Endodermal cell (in vitro differentiated cells): ENCODE measurements around the gene RALGPS2. TPM values are rescaled to one million over a fixed set of nuclear protein-coding genes. Genes with fewer than 3 reads are reported as not detected.

ENCODE experiments used
- DNase-seq: peaks from one replicate; pipeline ENCODE4 v3.0.0-alpha.2; 2017
- H3K27ac ChIP-seq: 2 replicates; pipeline ENCODE4 v1.5.1; 2013; ENCODE audit warnings: mild to moderate bottlenecking, low read depth, low read length, moderate library complexity
- H3K27me3 ChIP-seq: 2 replicates; pipeline ENCODE4 v1.6.1; 2013; ENCODE audit warnings: mild to moderate bottlenecking, low read length, moderate library complexity; ENCODE audit not compliant: insufficient read depth, control insufficient read depth, poor library complexity, severe bottlenecking
- H3K36me3 ChIP-seq: 2 replicates; pipeline ENCODE4 v1.7.0; 2013; ENCODE audit warnings: mild to moderate bottlenecking, low read length, moderate library complexity; ENCODE audit not compliant: control insufficient read depth, insufficient read depth
- H3K4me1 ChIP-seq: one replicate; pipeline ENCODE4 v1.7.0; 2013; ENCODE audit warnings: low read length; ENCODE audit not compliant: control insufficient read depth, insufficient read depth
- H3K4me3 ChIP-seq: 2 replicates; pipeline ENCODE4 v1.5.1; 2013; ENCODE audit warnings: mild to moderate bottlenecking, low read length, moderate library complexity
- H3K9ac ChIP-seq: 2 replicates; pipeline ENCODE4 v1.6.1; 2013; ENCODE audit warnings: mild to moderate bottlenecking, low read length, moderate library complexity; ENCODE audit not compliant: poor library complexity, severe bottlenecking; ENCODE audit errors: extremely low read depth
- H3K9me3 ChIP-seq: 2 replicates; pipeline ENCODE4 v1.6.1; 2013; ENCODE audit warnings: mild to moderate bottlenecking, low read length, moderate library complexity; ENCODE audit not compliant: control insufficient read depth
- H3K27ac Mint-ChIP-seq: 2 replicates; pipeline ENCODE4 v1.8.0; 2020; ENCODE audit warnings: mixed read lengths
- H3K27me3 Mint-ChIP-seq: 2 replicates; pipeline ENCODE4 v1.8.0; 2021; ENCODE audit warnings: mild to moderate bottlenecking, mixed read lengths; ENCODE audit not compliant: insufficient read depth
- H3K36me3 Mint-ChIP-seq: 2 replicates; pipeline ENCODE4 v1.8.0; 2020; ENCODE audit warnings: low read depth, mixed read lengths
- H3K4me1 Mint-ChIP-seq: 2 replicates; pipeline ENCODE4 v1.8.0; 2020; ENCODE audit warnings: mixed read lengths
- H3K4me3 Mint-ChIP-seq: 2 replicates; pipeline ENCODE4 v1.8.0; 2020; ENCODE audit warnings: mild to moderate bottlenecking, moderate library complexity, mixed read lengths
- H3K9me3 Mint-ChIP-seq: 2 replicates; pipeline ENCODE4 v1.8.0; 2020; ENCODE audit warnings: mild to moderate bottlenecking, mixed read lengths
- WGBS, 2 experiments: methylation state at CpG; one replicate each; pipeline versions ENCODE4 v1.1.5 to v1.1.7; 2013; ENCODE audit warnings: missing lambda C conversion rate in 2 of 2, mixed read lengths in 1 of 2; ENCODE audit not compliant: insufficient coverage in 1 of 2, insufficient read length in 1 of 2; 5-methylcytosine and 5-hydroxymethylcytosine counted together
- total RNA-seq, 2 donors: library from RNA; stranded (reverse); fragmentation: NEBNext Ultra II Directional in 1 of 2; extraction: Animal tissue kit (Norgen Biotek cat#: 25700) in 1 of 2; gene quantifications; 2 replicates in 1 of 2; 3 replicates in 1 of 2; pipeline ENCODE4 v1.2.1, GENCODE V29; 2021
- TF ChIP-seq, protein P1 (sequence below): fragments of 200-600 bp; sonication (generic); conservative IDR thresholded peaks from 2 replicates; pipeline ENCODE4 v1.5.0; 2021; ENCODE audit warnings: antibody characterized with exemption, mild to moderate bottlenecking

The RALGPS2 gene
- total RNA-seq, 2 donors from 2014 or later: 56.6 to 73.1 TPM

DNA sequence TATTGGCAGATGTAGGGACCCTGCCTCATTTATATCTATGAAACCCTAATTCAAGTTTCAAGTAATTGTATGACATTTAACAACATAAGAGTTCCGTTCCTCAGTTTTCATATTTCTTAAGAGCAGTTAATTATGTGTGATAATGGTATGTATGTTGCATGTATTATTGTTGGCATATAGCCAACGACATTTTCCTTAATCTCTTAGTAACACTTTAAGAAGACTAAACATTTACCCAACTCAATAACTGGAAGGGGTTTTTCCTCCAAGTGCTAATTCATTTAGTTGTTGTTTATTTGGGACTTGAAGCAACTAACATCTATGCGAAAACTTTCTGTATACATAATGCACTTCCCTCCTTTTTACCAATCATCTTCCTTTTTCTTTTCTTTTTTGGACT is 1.5 kb upstream of the RALGPS2 start:
- no peak overlapping the region for H3K4me3 ChIP-seq
- H3K27ac ChIP-seq: no peak overlapping the region
- Mint-ChIP-seq H3K4me1 (peaks cover 27% of the 10 kb centered on the region), H3K27ac (no peak overlapping the region), H3K27me3 (no peaks in the 10 kb centered on the region), H3K9me3 (no peaks in the 10 kb centered on the region), H3K4me3 (no peak overlapping the region), H3K36me3 (peaks cover 1% of the 10 kb centered on the region)
- H3K9me3 ChIP-seq: no peaks in the 10 kb centered on the region
- TF ChIP-seq, protein P1, sequence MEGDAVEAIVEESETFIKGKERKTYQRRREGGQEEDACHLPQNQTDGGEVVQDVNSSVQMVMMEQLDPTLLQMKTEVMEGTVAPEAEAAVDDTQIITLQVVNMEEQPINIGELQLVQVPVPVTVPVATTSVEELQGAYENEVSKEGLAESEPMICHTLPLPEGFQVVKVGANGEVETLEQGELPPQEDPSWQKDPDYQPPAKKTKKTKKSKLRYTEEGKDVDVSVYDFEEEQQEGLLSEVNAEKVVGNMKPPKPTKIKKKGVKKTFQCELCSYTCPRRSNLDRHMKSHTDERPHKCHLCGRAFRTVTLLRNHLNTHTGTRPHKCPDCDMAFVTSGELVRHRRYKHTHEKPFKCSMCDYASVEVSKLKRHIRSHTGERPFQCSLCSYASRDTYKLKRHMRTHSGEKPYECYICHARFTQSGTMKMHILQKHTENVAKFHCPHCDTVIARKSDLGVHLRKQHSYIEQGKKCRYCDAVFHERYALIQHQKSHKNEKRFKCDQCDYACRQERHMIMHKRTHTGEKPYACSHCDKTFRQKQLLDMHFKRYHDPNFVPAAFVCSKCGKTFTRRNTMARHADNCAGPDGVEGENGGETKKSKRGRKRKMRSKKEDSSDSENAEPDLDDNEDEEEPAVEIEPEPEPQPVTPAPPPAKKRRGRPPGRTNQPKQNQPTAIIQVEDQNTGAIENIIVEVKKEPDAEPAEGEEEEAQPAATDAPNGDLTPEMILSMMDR: no peak
- no peak for DNase-seq
- no peaks in the 10 kb centered on the region for H3K4me1 ChIP-seq
- WGBS, 2 experiments: 100% methylated on average over 2 of the region's 3 CpGs; no CpG with 5 or more reads in 1 of the 2 experiments
- peaks cover under 1% of the 10 kb centered on the region for H3K36me3 ChIP-seq
- peaks cover 9% of the 10 kb centered on the region for H3K27me3 ChIP-seq
- no peak overlapping the region for H3K9ac ChIP-seq

DNA sequence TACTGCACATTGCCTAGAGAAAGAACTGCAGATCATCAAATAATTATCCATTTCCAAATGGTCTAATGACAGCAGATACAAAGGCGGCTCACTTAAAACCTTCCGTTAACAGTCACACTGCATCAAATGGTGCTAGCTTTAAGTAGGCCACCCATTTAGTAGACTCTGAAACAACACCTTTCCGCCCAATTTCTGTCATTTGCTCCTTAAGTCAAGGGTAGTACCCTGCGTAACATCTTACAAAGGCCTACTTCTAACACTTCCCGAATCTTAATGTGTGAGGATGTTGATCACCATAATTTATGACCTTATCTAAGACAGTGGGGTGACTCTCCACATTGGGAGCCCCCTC is 692 bp upstream of the RALGPS2 start:
- H3K27ac Mint-ChIP-seq: peak overlapping the region; percentile 83
- H3K27me3 ChIP-seq: peaks cover 9% of the 10 kb centered on the region
- H3K36me3 Mint-ChIP-seq: peaks cover 9% of the 10 kb centered on the region
- peaks cover 3% of the 10 kb centered on the region for H3K9me3 Mint-ChIP-seq
- TF ChIP-seq, protein P1: no peak
- H3K4me1 ChIP-seq: no peaks in the 10 kb centered on the region
- peak overlapping the region; percentile 75 for H3K4me3 ChIP-seq
- no peaks in the 10 kb centered on the region for H3K27me3 Mint-ChIP-seq
- peaks cover 6% of the 10 kb centered on the region for H3K9me3 ChIP-seq
- peaks cover 28% of the 10 kb centered on the region for H3K4me1 Mint-ChIP-seq
- 87 to 91% methylated on average over 4 to 5 of the region's 5 CpGs for WGBS, 2 experiments
- no peak overlapping the region for H3K27ac ChIP-seq
- H3K4me3 Mint-ChIP-seq: peak overlapping the region; percentile 88
- peak overlapping the region; percentile 41 for H3K9ac ChIP-seq
- DNase-seq: no peak
- H3K36me3 ChIP-seq: peaks cover 9% of the 10 kb centered on the region

DNA sequence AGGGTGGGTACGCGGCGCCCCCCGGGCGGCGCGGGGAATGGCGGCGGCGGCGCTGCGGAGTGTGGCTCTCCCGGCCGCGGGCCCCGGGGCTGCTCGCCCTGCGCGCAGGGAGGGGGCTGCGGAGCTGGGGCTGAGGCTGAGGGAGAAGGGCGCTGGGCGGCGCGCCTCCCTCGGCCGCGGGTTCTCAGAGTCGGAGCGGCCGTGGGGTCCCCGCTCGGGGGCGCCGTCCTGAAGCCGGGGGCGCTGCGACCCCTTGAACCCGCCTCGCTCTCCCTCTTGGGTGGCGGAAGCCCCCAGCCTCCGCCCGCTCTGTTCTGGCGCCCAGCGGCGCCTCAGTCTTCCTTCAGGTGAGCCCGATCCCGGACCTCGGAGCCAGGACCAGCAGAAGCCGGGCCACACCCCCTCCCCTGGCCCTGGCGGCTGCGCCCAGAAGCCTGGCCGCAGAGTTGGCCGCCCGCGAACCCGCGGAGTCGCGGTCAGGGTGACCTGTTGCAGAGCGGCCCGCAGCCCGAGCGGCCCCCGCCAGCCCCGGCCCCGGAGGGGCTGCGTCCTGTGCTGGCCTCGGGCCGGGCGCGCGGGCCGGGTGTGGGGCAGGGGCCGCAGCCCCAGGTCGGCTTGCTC is 532 bp downstream of the RALGPS2 start:
- H3K27ac Mint-ChIP-seq: no peak overlapping the region

More for the DNA sequence above, 532 bp downstream of the RALGPS2 start:
- DNase-seq: peak; percentile 88
- Histone ChIP-seq H3K9ac (peak overlapping the region; percentile 88), H3K27me3 (peaks cover 9% of the 10 kb centered on the region), H3K36me3 (peaks cover 10% of the 10 kb centered on the region), H3K9me3 (peaks cover 16% of the 10 kb centered on the region), H3K27ac (peak overlapping the region; percentile 70), H3K4me1 (no peaks in the 10 kb centered on the region), H3K4me3 (peak overlapping the region; percentile 98)
- Mint-ChIP-seq H3K4me3 (peak overlapping the region; percentile 88), H3K4me1 (peaks cover 28% of the 10 kb centered on the region), H3K36me3 (peaks cover 16% of the 10 kb centered on the region), H3K27me3 (no peaks in the 10 kb centered on the region), H3K9me3 (peaks cover 8% of the 10 kb centered on the region)
- WGBS, 2 experiments: 0% methylated on average over 11 to 75 of the region's 75 CpGs
- TF ChIP-seq, protein P1: peak; percentile 50
